Hindlimb muscle (tissue), 1 donor: ENCODE measurements around the gene RAVER2. TPM values are rescaled to one million over a fixed set of nuclear protein-coding genes. Genes with fewer than 3 reads are reported as not detected.
A peak's percentile ranks its signal among the peaks of the same experiment; 100 is the strongest.

Experiments
- DNase-seq: peaks from one replicate; pipeline ENCODE4 v3.0.0-alpha.2; 2013
- polyA plus RNA-seq: library from polyadenylated mRNA; unstranded; fragments of 120-200 nt; gene quantifications from one replicate; pipeline ENCODE4 v1.2.1, GENCODE V29; 2013; ENCODE audit not compliant: insufficient read length

The RAVER2 gene
- polyA plus RNA-seq, 1 donor: 19.6 TPM

DNA sequence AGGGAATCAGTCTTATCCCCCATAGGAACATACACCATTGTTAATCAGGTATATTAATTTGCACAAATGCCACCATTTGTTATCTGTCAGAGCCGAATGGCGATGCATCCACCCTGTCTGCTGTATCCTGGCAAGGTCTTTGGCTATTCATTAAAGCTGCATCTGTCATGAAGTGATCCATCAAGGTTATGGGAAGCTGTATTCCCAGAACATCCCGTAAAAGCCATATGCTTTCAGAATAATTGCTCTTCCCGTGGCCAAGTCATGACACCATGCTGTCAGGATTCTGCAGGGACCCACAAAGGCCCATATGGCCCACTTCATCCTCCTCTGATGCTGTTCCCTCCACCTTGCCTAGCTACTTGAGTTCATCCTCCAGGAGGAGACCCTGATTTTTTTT is 103.9 kb downstream of the RAVER2 start:
- DNase-seq: no peak

DNA sequence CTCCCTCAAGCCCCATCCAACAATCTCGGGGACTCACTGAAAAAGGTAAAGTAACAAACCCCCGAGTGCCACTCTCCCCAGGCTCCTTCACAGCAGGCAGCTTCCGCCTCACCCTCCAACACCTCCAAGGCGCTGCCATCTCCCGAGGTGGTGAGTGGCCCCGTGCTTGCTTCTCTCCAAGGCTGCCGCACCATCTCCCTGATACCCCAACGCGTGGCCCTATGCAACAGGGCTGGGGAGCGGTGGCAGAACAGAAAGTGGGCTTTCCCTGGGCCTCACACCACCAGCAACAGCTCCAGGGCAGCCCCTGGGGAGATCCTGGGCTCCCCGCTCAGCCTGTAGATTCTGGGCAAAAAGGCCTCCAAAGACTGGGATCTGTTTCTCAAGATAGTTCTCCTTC is 105.1 kb downstream of the RAVER2 start:
- no peak for DNase-seq

DNA sequence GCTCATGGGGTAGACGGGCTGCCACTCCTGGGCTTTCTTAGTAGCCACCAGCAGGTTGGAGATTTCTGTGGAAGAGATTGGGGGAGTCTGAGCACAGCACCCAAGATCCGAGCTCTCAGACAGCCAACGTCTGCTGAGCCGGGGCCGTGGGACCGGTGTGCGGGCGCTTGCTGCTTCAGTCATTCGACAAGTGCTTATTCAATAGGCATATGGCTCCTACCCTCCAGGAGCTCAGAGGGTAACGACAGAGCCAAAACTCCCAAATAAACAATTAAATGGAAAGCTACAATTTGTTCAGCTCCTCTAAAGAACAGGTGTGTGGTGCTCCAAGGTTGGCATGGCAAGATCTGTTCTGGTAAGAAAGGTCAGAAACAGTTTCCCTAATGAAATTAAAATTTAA is 106.0 kb downstream of the RAVER2 start:
- DNase-seq: no peak

DNA sequence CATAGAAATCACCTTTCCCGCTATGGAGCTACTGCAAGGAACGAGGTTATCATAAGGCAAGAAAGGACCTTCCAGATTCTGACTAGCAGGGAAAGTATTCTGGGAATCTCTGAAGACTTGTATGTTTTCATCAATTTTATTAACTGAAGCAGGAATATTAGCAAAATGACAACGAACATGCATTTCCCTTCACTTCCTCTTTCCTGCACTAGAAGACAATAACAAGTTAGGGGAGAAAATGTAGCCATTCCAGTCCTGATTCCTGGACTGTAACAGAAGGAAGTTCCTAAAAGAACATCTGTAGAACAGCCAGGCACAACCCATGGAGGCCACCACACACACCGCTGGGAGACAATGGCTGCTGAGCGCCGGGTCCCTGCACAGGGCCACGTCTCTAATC is 106.8 kb downstream of the RAVER2 start:
- no peak for DNase-seq

DNA sequence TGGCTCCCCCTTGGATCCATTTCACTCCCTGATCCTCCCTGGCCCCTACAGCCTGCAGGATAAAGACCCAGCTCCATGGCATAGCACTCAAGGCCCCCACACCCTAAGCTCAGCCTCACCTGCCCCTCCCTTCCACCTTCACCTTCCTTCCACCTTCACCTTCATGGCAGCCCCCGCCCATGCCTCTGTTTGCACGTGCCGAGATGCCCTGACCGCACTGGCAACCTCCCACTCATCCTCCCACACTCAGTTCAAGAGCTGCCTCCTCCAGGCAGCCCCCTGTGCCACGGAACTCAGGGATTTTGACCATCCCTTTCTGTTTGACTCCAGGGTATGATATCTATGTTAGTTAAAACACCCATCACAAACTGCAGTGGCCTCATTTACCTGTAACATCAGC is 109.8 kb downstream of the RAVER2 start:
- no peak for DNase-seq

DNA sequence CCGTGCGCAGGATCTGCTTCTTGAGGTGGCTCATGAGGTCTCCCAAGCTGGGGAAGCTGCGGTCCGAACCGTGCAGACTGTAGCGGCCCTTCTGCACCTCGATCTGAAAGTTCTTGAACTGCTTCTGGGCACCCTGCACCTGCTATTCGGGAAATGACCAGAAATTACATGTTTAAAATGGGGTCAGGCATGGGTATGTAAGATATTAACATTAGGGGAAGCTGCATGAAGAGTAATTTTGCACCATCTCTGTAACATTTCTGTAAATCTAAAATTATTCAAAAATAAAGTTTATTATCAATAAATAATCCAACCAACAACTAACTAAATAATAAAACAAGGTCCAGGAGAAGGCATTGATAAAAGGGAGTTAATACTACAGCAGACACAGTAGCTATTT is 110.7 kb downstream of the RAVER2 start:
- no peak for DNase-seq

DNA sequence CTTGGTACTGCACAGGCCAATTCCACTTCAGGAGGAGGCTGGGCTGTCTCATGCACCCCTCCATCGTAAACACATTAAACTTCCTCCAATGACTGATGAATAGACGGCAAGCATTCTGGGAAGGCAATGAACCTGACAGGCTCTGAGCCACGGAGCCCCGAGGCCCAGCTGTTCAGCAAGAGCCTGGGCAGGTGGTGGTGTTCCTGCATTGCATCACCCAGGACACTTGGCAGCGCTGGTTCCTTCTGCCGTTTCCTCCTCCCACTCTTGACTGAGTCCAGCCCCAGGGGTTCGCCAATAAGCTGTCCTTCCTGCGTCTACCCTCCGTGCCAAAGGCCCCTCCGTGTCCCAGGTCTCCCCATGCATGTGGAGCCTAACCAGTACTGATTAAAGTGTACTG is 111.7 kb downstream of the RAVER2 start:
- no peak for DNase-seq

DNA sequence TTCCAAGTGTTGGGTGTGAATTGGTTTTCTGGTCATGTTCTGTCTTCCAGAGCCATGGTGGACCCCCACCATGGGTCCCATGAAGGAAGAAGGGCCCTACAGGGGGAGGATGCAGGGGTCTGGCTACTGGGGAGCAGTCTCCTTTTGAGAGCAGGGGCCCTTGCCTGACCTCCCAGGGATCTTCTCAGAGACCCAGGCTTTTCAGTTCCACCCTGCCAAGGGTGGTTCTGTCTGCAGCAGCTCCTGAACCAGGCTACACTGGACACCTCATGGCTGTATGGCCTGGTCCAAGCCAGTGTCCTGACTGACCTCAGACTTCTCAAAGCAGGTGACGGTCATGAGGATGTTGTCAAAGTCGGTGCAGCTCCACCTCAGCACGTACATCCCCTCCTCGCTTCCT is 112.5 kb downstream of the RAVER2 start:
- DNase-seq: no peak

DNA sequence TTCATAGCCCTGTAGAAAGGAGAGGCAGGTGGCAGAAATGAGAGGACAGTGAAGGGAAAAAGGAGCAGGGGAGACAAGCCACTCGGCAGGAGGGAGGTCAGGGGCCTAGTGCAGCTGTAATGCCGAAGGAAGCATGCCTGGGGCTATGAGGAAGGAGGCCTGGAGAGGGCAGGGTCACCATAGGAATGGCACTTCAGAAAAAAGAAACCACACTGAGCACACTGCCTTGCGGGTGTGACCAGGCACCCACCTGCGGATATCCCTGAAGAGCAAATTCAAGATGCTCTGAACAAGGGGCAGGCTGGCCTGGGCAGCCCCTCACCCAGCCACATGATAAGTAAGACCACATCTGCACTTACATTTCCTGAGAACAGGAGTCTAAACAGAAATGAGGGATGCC is 116.7 kb downstream of the RAVER2 start:
- DNase-seq: no peak

DNA sequence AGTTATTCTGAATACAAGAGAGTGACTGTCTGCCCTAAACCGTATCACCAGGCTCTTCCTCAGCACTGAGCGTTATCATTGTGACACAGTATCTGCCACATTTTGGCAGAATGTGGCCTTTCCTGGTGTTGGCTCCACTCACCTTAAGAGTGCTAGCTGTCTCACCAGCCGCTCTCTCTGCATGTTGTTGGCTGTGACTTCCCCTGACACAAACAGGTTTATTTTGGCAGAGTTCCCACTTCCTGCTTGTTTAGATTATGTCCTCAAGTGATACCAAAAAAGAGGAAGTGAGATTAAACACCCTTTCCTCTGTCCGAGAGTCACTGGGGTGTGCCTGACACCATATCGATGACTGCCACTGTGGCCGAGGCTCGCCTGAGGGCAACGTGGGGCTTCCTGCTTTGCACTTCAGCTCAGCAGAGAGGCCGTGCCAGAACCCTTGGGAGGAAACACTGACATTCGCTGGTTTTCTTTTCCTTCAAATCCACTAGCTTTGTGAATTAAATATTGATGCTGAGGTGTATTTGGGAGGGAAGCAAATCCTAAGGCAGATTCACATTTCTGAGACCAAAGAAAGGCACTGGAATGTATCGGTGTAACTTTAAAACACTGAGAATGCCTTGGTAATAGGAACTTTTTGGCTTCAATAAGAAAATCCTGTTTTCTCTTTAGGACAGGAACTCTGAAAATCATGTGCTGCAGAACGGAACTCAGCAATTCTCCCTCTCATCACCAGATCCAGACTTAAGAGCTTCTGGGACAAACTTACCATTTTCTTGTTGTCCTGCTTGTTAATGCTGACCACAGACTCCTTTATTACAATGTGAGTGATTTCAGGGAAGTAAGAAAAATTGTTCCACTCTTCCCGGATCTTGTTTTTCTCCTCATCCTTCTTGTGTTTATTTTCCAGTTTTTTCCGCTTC is 119.4 kb downstream of the RAVER2 start:
- peak; percentile 30 for DNase-seq

DNA sequence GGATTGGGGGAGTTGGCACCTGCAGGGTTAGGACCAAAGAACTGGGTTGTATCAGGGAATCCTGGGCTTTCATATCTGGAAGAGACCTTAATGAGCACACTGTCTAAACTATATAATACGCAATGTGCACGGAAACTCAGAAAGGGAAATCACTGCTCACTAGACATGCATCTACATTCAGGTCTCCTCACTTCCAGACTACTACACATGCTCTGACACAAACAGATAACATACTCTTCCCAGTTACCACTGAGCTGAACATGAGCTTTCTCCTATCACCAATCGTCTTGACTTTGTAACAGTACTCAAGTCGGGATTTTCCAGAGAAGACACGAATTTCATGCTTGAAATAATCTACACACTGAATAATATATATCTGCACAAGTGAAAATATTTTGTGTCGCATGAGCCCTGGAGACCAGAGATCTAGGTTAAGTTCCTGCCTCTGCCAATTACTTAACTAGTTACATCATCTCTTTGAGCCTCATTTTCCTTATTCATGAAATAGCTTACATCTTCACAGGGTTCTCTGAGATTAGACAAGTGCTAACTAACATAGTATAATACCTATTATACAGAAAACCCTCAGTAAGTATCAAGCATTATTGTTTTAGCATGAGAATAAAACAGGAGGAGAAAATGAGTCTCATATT is 120.4 kb downstream of the RAVER2 start:
- DNase-seq: no peak

DNA sequence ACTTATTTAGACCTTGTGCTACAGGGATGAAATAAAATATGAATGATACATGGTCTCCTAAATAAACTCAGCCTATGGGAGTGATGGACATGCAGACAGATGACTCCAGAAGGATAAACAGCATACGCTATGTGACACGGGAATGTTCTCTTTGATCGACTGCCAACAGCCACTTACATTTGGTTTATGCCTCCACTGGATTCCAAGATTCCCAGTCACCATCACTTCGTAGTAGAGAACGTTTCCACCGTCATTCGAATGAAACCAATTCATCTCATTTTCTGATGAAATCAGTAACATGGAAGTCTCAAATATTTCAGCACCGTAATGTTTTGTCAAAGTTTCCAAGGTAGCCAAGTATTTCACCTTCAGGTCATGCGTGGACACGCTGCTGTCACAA is 121.8 kb downstream of the RAVER2 start:
- no peak for DNase-seq

DNA sequence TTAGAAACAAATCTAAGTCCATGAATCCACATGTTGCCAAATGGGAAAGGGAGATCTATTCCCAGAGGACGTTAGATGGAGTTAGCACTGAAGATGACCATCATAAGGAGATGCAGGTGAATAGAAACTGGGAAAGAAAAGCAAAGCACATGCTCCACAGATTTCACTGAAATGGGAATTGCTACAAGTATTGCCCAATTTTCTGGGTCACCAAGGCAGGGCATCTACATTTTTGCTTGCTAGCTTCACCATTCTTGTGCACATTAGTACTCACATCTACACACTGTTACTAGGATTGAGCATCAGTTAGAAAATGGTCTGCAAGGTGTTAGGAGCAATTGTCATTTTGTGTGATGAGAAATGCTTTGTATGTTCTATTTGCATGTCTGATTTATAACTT is 122.4 kb downstream of the RAVER2 start:
- no peak for DNase-seq

DNA sequence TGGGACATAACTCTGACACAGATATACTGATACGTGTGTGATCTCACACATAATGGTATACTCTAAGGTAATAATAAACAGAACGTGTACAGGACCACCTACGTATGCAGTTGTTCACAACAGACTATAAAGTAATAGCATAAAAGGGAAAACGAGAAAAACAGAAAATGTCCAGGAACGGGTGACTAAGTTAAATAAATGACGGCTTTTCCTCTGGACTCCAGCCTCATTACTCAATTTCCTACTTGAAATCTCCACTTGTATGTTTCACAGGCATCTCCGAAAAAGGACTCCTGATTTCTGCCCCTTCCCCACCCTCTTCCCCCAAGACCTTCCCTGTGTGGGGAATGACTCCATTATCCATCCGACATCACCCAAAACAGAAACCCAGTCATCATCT is 126.4 kb downstream of the RAVER2 start:
- no peak for DNase-seq

DNA sequence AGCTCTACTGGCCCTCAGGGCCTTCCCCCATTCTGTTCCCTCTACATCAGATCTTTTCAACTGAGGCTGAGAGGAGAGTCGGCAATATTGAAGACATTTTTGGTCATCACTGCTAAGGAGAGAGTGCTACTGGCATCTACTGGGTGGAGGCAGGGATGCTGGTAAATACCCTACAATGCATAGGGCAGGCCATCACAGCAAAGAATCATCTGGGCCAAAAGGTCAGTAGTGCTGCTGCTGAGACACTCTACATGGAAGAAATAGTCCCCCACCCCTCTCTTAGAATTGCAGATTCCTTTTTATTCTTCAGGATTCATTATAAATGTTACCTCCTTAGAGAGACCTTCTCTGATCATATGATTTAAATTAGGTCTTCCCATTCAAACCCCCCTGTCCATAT is 127.2 kb downstream of the RAVER2 start:
- no peak for DNase-seq

DNA sequence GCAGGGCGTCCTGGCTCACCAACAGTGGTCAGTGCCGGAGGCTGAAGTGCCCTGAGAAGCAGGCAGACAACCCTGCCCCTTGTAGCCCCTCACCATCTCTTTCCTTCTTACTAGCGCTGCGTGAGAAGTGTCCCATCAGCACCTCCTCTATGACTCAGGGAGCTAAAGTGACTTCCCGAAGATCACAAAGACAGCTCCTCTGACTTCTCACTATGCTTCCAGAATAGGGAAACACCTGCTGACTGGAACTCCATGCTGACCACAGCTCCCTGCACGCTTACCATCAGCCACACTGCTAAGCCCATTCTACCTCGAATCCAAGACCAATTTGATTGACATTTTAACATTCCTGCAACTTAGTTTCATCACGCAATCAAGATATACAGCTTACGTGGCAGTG is 128.7 kb downstream of the RAVER2 start:
- no peak for DNase-seq

DNA sequence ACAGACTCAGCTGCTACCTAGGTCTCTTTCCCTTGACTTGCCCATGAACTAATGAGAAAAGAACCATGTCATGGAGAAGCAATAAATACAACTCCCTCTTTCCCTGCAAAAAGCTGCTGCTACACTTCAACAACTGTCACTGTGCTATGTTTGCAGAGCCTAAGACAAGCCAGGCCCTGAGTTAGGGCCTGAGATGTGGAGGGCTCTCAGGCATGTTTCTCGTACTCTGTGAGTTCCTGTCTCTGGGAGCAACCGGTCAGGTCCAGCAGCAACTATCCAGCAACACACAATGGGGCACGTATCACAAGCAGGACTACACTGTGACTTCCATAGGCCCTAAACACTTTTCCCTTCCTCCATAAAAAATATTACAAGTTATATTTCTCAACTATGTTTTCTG is 129.8 kb downstream of the RAVER2 start:
- DNase-seq: no peak

DNA sequence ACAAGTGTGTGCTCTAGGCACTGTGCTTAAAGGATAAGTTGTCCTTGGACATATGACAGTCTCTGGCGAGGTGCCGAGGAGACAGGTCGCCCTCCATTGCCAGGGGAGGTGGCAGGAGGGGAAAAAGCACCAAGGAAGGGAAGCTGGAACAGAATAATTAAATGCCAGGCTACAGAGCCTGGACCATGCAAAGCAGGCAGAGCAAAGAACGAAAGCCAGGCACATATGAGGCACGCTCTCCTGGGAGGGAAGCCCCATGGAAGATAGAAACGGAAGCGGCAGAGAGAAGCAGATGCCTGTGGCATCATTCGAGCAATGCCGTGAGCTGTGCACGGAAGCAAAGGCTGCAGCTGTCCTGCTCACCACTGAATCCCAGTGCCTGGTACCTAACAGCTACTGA is 130.2 kb downstream of the RAVER2 start:
- no peak for DNase-seq

DNA sequence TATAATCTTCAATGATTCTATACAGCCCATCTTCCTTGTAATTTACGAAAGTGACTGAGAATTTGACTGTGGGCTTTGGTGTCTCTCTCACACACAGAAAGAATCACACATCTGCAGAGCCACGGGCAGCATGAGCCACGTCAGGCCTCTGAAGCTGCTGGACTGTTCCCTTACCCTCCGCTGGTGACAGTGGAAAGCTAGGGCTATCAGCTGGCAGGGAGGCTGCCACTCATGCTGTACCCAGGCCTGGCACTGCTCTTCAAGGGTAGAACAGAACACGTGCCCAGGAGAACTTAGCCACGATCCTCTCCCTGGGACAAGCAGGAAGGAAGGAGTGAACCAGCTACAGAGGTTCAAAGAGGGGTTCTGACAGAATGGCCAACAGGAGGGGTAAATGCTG is 130.7 kb downstream of the RAVER2 start:
- DNase-seq: no peak

DNA sequence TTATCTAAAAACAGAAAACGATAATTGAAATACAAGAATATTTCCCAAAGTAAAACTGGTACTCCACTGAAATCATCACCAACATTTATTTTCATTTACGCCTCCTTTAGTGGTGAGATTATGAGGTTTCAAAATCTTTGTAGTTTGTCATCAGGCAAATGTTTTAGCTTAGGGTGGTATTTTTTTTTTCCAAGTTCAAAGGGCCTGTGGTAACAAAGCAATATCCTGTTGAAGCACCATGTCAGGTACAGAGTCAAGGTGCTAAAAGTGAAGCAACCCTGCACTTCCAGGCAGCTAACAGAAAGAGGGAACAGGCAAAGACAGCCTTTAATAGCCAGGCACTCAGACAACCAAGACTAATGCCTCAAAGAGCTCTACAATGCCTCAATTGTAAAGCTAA is 132.3 kb downstream of the RAVER2 start:
- no peak for DNase-seq

DNA sequence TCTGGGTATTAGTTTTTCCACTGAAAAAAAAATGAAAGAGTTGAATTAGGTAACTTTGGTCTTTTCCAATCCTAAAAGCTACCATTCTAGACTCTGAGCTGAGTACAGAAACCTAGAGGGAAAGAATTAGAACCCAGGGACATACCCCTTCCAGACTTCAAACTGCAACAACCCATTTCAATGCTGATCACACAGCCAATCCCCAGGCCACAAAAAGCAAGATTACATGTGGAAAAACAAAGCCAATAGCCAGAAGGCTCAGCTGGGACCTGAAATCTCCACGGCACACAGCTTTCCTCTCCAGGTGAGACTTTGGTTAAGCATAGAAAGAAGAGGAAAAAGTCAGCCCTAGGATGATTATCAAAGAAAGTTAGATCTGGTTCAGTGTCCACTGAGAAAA is 132.7 kb downstream of the RAVER2 start:
- no peak for DNase-seq

DNA sequence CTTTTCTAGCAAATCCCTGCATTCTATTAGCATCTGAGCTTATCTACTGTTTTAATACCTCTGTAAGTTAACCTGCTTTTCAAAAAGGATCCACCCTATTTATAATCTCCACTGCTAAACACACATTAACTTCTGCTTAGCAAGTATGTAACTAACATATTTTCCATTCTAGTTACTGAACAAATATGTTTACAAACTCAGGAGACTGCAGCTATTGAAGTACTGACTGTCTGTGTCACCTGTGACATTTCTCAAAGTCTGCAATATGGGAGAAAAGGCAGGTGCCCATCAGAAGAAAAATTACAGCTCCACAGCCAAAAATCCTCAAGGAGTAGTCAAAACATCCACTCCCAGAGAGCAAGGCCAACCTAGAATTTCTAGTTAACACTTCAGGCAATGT is 133.2 kb downstream of the RAVER2 start:
- DNase-seq: no peak

DNA sequence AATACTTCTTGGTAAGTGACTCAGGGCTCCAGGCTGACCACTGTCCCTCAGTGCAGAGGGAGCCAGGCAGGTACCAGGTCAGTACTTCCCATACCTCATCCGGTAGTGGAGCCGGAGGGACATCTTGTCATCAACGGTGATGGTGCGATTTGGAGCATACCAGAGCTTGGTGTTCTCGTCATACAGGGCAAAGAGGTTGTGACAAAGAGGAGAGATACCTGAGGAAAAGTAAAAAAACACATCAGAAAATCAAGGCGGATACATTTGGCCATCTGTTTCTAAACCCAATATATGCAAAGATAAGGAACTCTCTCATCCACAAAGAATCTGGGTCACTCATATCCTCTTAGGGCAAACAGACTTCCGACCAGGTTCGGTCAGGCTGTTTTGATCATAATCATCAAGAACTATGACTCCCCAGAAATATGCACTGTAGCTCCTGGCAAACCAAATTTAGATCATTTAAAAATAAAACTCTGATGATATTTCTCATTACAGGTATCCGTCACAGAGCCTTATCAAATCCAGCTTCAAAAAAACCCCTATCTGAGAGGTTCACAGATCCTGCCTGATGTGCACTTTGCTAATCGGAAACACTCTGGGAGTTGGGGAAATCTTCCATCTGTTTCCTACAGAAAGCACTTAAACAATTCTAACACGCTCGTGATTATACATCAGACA is 134.2 kb downstream of the RAVER2 start:
- DNase-seq: no peak

DNA sequence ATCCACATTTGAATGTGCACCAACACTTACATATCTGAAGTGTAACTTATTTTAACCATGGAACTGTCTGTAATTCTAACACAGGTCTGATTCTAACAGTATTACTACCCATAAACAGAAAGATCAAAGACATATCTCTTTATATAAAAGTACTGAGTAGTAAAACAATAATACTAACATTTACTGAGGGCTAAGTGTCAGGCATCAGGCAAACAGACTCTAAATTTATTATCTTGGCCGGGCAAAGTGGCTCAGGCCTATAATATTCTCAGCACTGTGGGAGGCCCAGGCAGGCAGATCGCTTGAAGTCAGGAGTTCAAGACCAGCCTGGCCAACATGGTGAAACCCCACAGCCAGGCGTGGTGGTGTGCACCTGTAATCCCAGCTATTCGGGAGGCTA is 135.6 kb downstream of the RAVER2 start:
- no peak for DNase-seq
